Upper lobe of left lung (tissue), 4 donors: ENCODE results near the gene TM4SF18.

ENCODE experiments used
- EP300 ChIP-seq, 4 donors: sonication (generic); formaldehyde crosslinking; IDR thresholded peaks; one replicate each; pipeline ENCODE4 v1.5.1; 2017; ENCODE audit warnings: antibody characterized with exemption in 4 of 4, control low read depth in 2 of 4
- POLR2A ChIP-seq, 4 donors: fragments of 450-650 bp; IDR thresholded peaks; one replicate each; pipeline ENCODE4 v1.5.1; 2016 to 2017; ENCODE audit warnings: antibody characterized with exemption in 4 of 4, mild to moderate bottlenecking in 2 of 4
- POLR2AphosphoS5 ChIP-seq, 2 donors: sonication (generic); formaldehyde crosslinking; IDR thresholded peaks; one replicate each; pipeline ENCODE4 v1.5.1; 2017; ENCODE audit warnings: antibody characterized with exemption in 2 of 2
- TF ChIP-seq, protein P1 (sequence below), 6 experiments: fragments of 450-650 bp in 4 of 6; fragments of 200-600 bp in 2 of 6; sonication (generic) in 2 of 6; IDR thresholded peaks; one replicate each; pipeline ENCODE4 v1.5.1; 2016 to 2019; ENCODE audit warnings: antibody characterized with exemption in 6 of 6

DNA sequence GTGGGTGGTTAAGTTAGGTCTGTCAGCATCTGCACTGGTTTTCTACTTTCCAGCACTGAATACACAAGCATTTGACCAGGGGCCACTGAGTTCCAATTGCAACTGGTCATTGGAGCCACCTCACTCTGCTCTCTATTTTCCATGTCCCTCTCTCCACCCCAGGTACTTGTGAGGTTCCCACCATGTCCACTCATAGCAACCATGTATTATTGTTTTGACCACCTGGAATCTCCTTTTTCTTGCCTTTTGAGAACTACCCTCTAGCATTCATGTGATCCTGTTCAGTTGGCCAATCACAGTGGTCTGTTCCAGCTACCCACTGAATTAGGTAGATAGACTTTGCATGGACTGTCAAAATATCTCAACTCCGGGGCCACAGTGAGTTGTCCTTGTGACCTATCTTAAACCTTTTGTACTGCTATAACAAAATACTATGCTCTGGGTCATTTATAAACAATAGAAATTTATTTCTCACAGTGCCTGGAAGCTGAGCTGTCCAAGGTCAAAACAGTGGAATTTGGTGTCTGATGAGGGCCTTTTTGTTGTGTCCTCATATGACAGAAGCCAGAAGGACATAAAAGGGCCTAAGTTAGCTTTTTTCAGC, 20.2 kb upstream of the TM4SF18 start:
- TF ChIP-seq, protein P1, sequence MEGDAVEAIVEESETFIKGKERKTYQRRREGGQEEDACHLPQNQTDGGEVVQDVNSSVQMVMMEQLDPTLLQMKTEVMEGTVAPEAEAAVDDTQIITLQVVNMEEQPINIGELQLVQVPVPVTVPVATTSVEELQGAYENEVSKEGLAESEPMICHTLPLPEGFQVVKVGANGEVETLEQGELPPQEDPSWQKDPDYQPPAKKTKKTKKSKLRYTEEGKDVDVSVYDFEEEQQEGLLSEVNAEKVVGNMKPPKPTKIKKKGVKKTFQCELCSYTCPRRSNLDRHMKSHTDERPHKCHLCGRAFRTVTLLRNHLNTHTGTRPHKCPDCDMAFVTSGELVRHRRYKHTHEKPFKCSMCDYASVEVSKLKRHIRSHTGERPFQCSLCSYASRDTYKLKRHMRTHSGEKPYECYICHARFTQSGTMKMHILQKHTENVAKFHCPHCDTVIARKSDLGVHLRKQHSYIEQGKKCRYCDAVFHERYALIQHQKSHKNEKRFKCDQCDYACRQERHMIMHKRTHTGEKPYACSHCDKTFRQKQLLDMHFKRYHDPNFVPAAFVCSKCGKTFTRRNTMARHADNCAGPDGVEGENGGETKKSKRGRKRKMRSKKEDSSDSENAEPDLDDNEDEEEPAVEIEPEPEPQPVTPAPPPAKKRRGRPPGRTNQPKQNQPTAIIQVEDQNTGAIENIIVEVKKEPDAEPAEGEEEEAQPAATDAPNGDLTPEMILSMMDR (IDR thresholded peaks at IDR 0.05), result no peak
- TF ChIP-seq EP300 (IDR thresholded peaks at IDR 0.05), result no peak
- no peak for TF ChIP-seq POLR2A (IDR thresholded peaks at IDR 0.05)
- TF ChIP-seq POLR2AphosphoS5 (IDR thresholded peaks at IDR 0.05), result no peak
